NCI-H2227 (cell line): Measurements from ENCODE around the gene JAKMIP1.

ENCODE experiments used
- DNase-seq: peaks from one replicate; lab custom pipeline; 2025; ENCODE audit not compliant: unreplicated experiment; lab: John Stamatoyannopoulos, UW

JAKMIP1 gene

DNA sequence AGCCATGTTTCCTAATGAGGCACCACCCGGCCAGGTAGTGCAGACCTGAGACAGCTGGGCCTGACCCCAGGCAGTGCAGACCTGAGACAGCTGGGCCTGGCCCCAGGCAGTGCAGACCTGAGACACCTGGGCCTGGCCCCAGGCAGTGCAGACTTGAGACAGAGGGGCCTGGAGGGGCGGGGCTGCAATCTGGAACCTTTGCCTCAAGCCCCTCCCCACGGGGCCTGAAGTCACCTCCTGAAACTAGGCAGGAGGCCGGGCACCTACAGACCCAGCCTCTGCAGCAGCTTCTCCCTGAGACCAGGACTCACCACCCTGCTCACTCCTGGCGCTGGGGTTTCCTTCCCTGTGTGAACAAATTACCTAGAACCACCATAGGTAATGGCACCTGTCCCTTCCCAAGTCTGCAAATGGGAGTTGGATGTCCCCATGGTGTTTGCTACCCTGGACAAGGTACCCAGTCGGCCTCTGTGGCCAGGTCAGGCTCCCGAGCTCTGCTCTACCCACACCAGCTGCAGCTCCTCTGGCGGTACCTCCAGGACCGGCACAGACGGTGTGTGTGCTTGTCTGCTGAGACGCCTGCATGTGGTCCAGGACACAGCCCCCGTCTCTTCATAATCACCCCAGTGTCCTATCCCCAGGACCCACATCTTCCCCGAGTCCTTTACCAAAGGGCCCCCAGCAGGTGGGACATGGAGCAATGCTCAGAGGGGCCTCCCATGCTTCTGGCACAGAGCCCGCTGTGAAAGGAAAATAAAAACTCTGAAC lies 129.0 kb downstream of the JAKMIP1 start:
- DNase-seq, result no peak

DNA sequence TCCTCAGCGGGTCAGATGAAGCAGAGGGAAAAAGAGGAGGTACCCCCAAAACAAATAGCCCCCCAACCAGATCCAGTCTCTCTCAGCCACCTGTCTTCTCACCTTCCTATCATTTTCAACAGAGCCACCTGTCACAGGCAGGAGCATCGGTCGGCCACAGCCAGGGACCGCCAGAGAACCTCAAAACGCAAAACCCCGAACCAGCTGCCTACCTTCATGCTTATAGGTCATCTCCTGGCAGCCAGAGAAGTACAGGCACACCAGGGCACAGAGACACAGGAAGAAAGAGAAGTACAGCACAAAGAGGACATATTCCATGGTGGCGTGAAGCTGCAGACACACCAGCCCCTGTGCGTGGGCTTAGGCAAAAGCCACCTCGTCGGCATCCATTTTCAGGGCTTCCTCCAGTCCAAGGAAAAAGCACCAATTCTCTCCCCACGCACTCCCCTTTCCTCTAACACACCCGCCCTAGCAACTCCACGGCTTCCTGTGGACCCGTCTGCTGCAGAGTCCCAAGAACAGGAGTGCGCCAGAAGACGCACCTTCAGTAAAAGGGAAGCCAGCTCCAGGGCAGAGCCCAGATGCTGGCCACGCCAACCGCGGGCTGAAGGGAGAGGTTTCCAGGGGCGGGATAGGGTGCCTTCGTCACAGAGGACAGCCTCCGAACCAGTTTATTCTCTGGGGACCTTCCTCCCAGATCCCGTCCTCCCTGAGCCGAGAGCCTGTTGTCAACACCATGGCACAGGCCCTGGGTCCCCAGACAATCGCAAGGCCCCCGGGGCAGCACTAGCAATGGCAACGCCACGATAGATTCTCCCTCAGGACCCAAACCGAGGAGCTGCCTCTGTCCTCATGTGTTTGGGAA lies 130.3 kb downstream of the JAKMIP1 start:
- no peak for DNase-seq

DNA sequence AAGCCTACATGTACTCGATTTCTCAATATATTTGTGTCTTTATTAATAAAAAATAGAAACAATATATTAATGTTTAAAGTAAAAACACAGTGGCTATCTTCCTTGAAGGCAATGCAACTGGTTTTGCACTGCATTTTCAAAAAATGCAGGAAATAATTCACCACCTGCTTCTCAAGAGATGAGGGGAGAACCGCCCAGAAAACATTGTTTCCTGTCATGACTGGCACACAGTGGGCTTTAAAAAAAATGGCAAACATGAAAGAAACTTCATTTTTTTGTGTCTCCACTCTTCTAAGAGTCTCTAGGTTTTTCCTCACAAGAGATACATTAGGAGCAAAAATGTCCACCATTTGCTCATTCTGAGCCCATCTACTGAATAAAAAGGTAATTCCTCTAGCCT lies 131.4 kb downstream of the JAKMIP1 start:
- DNase-seq, result no peak

DNA sequence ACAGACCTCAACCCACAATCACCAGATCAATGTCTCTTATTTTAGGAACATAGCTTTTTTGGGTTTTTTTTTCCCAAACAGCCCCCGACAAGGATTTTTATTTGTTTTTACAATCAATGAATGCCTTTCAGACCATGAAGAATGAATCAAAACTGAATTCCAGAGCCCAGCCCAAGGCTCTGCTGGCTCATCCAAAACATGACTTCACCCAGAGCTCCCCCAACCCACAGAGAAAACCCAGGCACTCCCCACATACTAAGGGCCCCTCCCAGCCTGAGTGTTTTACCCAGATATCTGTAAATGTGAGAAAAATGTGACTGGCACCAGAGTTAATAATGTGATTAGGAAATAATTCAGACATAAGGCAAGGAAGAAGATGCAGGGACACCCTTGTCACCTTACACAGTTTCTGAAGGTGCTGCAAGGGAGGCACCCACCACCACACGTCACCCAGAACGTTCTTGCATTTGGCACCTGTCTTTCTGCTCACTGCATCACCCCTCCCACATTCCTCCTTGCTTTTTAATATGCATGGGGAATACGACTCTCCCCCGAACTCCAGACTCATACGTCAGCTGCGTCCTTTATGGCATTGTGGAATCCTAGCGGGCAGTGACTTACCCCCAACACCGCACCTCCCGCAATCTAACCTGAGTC lies 134.3 kb downstream of the JAKMIP1 start:
- DNase-seq, result no peak

DNA sequence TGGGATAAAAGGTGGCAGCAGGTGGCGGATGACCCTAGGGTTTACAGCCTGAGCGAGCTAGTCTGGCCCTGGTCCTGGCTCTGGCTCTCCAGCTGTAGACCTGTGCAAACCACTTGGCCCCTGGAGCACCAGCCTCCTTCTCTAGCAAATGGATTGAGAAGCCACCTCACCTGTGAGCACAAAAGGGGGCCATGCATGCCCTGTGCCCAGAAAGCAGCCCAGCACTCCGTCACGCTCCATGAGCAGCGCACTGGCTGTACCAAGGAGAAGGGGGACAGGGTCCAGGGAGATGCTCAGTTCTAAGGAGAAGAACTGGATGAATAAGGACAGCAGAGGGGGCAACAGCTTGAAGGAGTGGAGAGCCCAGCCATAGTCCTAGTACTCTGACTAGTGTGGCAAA lies 135.2 kb downstream of the JAKMIP1 start:
- no peak for DNase-seq

DNA sequence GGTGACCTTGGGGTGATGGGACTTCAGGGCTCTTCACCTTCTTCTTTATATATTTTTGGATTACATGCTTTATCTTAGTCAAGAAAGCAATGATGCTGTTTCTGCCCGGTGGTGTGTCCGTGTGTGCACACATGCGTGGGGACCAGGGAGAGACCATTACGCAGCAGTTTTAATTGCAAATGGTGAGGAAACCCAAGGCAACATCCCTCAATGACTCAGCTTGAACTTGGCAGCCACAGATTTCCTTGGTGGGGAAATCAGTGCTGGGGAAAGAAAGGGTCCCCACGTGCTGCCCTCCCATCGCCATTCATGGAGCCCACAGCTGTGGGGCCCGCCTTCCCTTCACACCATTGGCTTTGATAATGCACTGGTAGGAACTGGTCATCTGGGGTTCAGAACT lies 136.0 kb downstream of the JAKMIP1 start:
- DNase-seq, result no peak

DNA sequence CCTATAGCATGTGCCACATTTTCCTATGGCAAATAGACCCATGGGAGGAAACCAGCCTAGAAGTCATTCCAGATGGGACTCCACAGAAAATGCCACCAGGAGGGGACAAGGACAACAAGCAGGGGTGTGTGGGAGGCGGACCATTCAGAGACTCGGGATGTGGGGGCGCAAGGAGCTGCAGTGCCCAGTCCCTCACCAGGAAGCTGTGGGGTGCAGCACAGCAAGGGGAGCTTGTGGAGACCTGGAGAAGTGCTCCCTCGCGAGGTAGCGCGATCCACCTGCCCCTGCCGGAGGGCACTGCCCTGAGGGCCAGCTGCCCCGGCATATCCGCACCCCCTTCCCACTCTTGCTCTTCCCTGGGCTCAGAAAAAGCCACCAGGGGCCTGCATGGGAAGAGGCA lies 136.7 kb downstream of the JAKMIP1 start:
- no peak for DNase-seq

DNA sequence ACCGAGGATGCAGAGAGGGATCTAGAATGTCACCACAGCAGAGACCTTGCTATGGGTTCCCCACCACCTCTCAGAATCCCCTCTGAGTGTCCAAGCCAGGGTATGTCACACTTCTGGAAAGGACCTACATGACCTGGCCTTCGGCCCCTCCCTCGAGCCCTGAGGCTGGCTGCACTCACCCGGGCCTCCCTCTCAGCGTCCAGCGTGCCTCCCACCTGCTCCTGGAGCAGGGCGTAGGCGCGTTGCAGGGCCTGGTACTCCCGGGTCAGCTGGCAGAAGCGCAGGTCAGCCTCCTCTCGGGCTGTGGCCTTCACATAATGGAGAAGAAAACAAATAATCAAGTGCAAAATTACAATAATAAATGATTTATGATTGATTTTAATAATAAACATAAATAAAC lies 138.2 kb downstream of the JAKMIP1 start:
- no peak for DNase-seq

DNA sequence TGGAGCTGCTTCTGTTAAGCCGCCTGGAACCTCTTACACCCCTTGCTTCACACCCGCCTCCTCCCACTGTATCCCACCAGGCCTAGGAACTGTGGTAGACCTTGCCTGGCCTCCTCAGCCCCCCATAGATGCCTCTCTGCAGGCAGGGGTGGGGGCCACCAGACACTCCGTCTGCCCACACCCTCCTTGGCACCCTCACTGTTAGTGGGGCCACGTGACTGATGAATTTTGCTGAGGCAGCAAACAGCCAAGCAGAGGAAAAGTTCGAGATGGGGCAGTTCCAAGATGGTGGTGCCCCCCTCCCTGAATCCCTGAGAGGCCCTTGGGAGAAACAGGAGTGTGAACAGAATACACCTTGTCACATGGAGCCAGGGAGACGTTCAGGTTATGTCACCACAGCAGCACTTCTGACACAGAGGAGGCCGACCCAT lies 141.0 kb downstream of the JAKMIP1 start:
- no peak for DNase-seq

DNA sequence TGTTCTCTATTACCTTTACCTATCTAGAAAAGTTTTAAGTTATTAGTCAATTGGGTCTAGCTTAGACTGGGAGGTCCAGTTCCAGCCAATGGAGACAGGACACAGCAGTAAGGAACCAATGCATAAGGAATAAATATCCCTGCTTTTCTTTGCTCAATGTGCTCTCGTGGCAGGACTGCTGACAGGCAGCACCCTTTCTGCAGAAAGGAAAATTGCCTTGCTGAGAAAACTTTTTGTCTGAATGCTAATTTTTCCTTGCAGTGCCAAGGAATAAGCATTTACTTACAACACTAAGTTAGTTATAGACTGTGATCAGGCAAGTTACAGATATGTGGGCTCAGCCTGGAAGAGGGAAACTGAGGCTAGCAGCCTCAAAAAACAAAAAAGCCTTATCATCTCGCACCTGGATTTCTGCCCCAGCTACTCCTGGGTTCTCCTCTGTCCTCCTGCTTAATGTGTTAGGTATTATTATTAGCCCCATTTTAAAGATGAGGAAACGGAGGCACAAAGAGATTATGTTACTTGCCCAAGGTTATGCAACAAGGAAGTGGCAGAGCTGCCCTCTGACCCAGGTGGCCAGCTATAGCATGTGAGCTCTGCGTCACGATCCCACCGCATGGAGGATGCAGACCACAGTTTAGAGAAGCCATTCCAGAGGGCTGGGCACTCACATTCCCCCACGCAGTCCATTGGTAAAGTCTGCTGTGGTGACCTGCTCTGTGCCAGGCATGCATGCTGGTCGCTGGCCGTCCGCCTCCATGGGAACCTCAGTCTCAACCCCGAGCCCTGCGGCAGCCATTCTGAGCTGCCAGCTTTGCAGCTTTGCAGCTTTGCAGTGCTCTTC lies 141.6 kb downstream of the JAKMIP1 start:
- DNase-seq, result no peak

DNA sequence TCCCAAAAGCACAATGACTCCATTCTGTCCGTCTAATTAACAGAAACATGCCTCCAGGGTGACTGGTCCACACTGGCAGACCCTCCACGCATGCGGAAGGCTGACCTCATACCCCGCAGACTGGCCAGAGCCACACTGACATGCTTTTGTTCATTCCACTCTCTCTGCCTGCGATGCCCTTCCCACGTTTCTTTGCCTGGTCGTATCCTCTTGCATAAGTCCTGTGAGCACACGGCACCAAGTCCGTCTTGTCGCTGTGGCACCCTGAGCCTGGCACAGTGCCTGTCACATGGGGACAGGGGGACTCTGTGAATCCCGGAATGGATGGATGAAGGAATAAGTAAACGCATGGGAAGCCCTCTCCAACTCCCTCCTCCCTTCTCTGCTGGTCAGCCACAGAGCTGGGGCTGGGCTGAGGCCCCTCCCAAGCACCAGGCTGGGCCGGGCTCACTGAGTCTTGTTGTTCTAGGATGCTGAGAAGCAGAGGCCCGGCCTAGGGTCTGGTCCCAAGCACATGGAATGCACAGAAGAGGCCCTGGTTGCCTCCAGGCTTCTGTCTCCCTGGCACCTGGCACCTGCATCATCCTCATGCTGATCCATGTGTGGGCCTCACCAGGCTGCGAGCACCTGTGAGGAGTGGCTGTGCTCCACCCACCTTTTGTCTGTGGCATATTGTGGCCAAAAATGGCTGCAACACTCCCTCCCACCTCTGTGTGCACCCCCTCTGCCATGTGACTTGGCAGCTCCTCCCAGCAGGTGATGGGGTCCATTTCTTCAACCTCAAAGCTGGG lies 143.2 kb downstream of the JAKMIP1 start:
- no peak for DNase-seq

DNA sequence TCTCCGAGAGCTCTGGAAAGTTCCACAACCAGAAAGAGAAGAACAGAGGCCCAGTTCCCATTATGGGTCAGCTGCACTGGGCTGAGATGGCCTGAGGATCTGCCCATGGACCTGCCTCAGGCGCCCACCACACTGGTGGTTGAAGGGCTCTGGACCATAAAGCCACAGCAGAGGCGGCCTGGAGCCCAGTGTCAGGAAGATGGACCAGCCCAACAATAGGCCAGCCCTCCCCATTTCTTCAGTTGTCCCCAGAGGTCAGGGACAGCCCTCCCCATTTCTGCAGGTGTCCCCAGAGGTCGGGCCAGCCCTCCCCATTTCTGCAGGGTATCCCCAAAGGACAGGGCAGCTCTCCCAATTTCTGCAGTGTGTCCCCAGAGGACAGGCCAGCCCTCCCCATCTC lies 144.9 kb downstream of the JAKMIP1 start:
- DNase-seq, result no peak

DNA sequence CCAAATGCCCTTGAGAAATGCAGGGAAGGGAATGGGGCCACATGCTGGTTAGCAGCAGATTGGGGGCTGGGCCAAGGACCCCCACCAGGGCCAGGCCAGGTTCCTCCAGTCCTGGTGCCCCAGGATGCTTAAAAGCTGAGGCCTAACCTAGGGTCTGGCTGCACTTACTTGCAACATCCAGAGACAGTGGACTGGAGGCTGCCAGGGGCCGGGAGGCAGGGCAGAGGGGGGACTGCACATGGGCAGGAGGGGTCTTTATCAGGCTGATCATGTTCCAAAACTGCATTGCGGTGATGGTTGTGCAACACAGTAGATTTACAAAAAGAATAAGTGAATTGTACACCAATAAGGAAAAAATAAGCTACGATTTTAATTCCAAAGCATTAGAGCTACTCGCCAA lies 145.3 kb downstream of the JAKMIP1 start:
- DNase-seq, result no peak

DNA sequence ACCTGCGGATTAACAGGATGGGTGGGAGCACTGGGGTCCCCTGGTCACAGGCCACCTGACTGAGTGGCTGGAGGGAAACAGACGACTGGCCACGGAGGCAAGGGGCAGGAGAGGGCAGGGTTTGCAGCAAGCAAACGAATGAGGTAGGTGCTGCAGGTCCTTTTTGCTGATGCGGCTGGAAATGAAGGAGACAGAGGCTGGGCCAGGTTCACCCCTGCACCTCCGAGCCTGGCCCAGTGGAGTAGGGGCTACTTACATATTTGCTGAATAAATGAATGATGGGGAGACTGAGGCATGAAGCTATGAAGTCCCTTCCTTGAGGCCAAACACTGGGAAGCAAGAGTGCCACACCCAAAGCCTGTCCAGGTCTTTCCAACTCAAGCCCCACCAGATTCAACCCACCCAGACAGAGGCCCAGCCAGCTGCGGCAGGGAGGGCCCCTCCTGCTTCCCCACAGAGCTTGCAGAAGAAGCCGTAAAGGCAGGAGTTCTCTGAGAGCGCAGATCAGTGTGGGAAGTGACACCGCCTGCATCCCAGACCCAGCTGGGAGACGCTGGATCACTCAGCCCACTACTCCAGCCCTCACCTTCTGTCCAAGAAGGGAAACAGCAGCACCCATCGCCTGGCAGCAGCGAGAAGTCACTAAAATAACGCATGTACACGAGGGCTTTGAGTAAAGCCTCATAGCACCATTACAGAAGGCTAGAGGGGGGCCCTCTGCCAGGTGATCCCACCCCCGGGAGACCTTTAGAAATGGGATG lies 146.0 kb downstream of the JAKMIP1 start:
- DNase-seq, result no peak

DNA sequence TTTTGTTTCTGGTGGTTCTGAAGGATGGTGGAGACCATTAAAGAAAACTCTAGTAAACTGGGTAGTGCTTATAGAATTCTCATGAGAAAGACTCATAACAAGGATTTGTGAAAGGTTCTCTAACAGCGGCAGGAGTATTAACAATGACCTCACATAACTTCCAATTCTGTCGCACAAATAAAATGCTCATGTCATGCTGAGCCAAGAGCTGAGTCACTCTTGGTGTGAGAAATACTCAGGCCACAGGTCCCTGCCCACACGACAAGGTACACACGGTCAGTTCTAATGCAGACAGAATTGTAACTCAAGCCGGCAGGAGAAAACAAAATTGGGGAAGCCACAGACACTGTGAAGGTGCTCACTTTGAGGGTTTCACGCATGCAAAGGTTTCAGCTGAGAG lies 147.7 kb downstream of the JAKMIP1 start:
- no peak for DNase-seq

DNA sequence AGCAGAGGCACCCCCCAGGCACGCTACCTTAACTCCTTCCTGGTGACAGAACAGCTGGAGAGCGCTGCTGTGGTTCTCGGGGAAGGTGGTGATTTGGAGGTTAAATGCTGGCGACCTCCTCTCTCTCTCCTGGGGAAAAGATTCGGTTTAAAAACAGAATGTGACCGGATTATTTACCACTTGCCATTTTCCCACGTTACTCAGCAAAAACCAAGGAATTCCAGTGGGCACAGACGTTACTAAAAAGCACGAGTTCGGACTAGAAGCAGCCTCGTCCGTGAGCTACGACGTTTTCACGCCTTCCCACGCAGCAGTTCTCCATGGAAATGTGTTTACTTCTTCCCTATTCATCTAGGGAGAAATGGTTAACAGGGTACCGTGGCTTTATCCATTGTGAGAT lies 149.8 kb downstream of the JAKMIP1 start:
- DNase-seq, result peak; percentile 19

DNA sequence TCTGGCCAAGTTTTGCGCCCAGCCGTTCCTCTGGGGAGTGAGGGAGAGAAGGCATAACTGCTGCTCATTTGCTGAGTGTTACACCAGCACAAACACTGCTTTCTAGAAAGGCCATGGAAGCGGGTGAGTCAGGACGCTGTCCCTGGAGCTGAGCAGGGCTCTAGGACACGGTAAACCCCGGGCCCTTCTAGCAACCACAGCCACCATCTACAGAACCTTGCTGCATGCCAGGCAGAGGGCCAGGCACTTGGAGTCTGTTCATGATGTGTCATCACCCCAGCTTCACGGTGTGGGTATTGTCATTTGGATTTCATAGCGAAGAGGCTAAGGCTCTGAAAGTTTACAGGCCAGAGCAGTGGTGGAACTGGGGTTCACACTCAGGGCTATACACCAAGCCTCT lies 150.4 kb downstream of the JAKMIP1 start:
- no peak for DNase-seq

DNA sequence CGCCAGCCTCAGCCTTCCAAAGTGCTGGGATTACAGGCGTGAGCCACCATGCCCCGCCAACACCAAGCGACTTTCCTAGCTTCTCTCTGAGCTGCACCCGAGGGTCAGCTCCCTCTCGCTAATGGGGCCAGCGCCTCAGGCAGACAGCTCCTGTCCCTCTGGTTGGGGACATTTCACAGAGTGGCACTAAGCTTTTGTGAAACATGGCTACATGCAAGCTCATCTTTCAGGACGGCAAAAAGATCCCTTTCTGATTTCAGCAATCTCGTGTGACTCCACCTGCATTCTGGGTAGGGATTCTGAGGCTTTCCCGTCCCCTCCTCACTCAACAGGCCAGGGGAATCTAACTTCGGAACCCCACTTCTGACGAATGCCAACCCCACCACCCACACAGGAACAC lies 151.1 kb downstream of the JAKMIP1 start:
- DNase-seq, result no peak

DNA sequence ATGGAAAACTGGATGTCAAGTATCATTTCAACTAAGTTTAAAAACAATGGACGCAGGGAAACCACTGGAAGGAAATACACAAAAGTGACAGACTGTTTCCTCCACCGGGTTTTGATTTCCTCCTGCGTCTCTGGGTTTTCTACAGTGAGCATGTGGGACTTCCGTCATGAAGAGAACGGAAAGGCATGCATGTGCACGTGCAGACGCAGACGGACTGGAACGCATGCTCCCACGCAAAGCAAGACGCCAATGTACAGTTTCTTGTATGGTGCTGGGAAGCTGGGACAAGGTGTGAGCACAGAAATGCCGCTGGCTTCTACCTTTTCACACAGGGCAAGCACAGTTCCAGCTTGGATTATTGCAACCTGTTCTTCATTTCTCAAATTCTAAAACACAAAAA lies 151.8 kb downstream of the JAKMIP1 start:
- DNase-seq, result no peak
